Esophagus muscularis mucosa (tissue), 4 donors: ENCODE measurements around the gene EHBP1.

Experiments
- CTCF ChIP-seq, 3 experiments: fragments of 200-600 bp in 2 of 3; fragments of 450-650 bp in 1 of 3; sonication (generic) in 2 of 3; IDR thresholded peaks; one replicate each; pipeline ENCODE4 v1.5.1; 2017 to 2019; ENCODE audit warnings: antibody characterized with exemption in 3 of 3, mild to moderate bottlenecking in 2 of 3, moderate library complexity in 1 of 3
- EP300 ChIP-seq: sonication (generic); formaldehyde crosslinking; IDR thresholded peaks from one replicate; pipeline ENCODE4 v1.6.1; 2017; ENCODE audit warnings: antibody characterized with exemption
- POLR2A ChIP-seq: fragments of 450-650 bp; IDR thresholded peaks from one replicate; pipeline ENCODE4 v1.6.1; 2017; ENCODE audit warnings: antibody characterized with exemption, moderate library complexity, mild to moderate bottlenecking, low read depth
- POLR2AphosphoS5 ChIP-seq, 2 donors: sonication (generic); formaldehyde crosslinking; IDR thresholded peaks; one replicate each; pipeline ENCODE4 v1.6.1; 2017; ENCODE audit warnings: antibody characterized with exemption in 2 of 2

GRCh38 chr2:63041592-63041991 lies 336.1 kb downstream of the EHBP1 start:
- TF ChIP-seq CTCF (IDR thresholded peaks at IDR 0.05) (no peak), POLR2A (no peak), POLR2AphosphoS5 (IDR thresholded peaks at IDR 0.05) (no peak), EP300 (no peak)
